GM19455 (cell line): Measurements from ENCODE around the gene TNF.

Source experiments
- ATAC-seq: cut with Tn5 transposase; IDR thresholded peaks from one replicate; pipeline ENCODE4 v1.9.1; 2021; ENCODE audit not compliant: unreplicated experiment

Gene TNF

GRCh38 chr6:31572041-31572911 lies 3.1 kb upstream of the TNF start, which contains the start of gene LTA:
Gene LTA (plus strand): TSS chr6:31572289. CDS start chr6:31572743, 454 bp downstream.
- peak; percentile 49 for ATAC-seq

- ATAC-seq = no peak
Measured at GRCh38 chr6:31573239-31574105, 1.9 kb upstream of the TNF start.

- no peak for ATAC-seq
Measured at GRCh38 chr6:31574106-31575061, 981 bp upstream of the TNF start.

GRCh38 chr6:31575952-31576685 lies 754 bp downstream of the TNF start:
- ATAC-seq = no peak

GRCh38 chr6:31576897-31577578 lies 1.7 kb downstream of the TNF start:
- ATAC-seq = no peak

- no peak for ATAC-seq
Measured at GRCh38 chr6:31577579-31577966, 2.2 kb downstream of the TNF start.

- no peak for ATAC-seq
Measured at GRCh38 chr6:31578184-31579118, 3.1 kb downstream of the TNF start.

GRCh38 chr6:31579119-31579505 lies 3.7 kb downstream of the TNF start:
- ATAC-seq = no peak

GRCh38 chr6:31579546-31580437 lies 4.4 kb downstream of the TNF start:
- ATAC-seq = no peak

GRCh38 chr6:31580438-31580740 lies 5.0 kb downstream of the TNF start:
- ATAC-seq = no peak

- no peak for ATAC-seq
Measured at GRCh38 chr6:31580807-31581433, 5.6 kb downstream of the TNF start.

GRCh38 chr6:31581434-31582229 lies 6.3 kb downstream of the TNF start:
- no peak for ATAC-seq

- ATAC-seq = no peak
Measured at GRCh38 chr6:31582230-31582643, 6.9 kb downstream of the TNF start, which contains the start of gene LTB. Gene LTB (minus strand): TSS chr6:31582424. CDS start chr6:31582417, 7 bp downstream.

GRCh38 chr6:31585491-31585890 lies 10.1 kb downstream of the TNF start:
- ATAC-seq = no peak

- ATAC-seq = no peak
Measured at GRCh38 chr6:31586008-31586407, 10.6 kb downstream of the TNF start, which contains the start of gene LST1. Gene LST1 (plus strand): TSS chr6:31586277. CDS start chr6:31587300, 1,023 bp downstream.
